IMR-90 (cell line): ENCODE results near the gene NT5DC3. TPM values are rescaled to one million over a fixed set of nuclear protein-coding genes. Genes with fewer than 3 reads are reported as not detected.

Experiments used
- ATAC-seq: fragments of 200-7000 bp; cut with Tn5 transposase; 2 replicates; pipeline ENCODE4 v1.9.1; 2020; ENCODE audit warnings: low read depth, mild to moderate bottlenecking, moderate library complexity
- BruUV-seq: library from RNA; stranded (reverse); fragments of 400-500 nt; replicated peaks from 2 replicates; lab custom pipeline; 2021; lab: Mats Ljungman, UMichigan
- CTCF ChIA-PET: fragments of 300-600 bp; formaldehyde crosslinking; extraction: SDS; loops from one replicate; lab custom pipeline; 2021; ENCODE audit warnings: antibody characterized with exemption; lab: Yijun Ruan, JAX
- POLR2A ChIA-PET: fragments of 300-600 bp; sonication (Branson Sonifier 250); formaldehyde crosslinking; loops from one replicate; lab custom pipeline; 2022; ENCODE audit warnings: antibody characterized with exemption; ENCODE audit not compliant: unreplicated experiment; lab: Charles Lee
- DNase-seq: peaks from one replicate; pipeline ENCODE4 v3.0.0; 2013
- H2AFZ ChIP-seq: replicated peaks from 2 replicates; pipeline ENCODE3; 2013; ENCODE audit warnings: low read length, mild to moderate bottlenecking; ENCODE audit not compliant: poor library complexity
- H2AK5ac ChIP-seq: 2 replicates; pipeline ENCODE4 v1.6.1; 2013; ENCODE audit warnings: low read depth, low read length, inconsistent platforms
- H2AK9ac ChIP-seq: replicated peaks from 2 replicates; pipeline ENCODE3; 2013; ENCODE audit warnings: mild to moderate bottlenecking, low read depth, low read length, moderate library complexity; ENCODE audit not compliant: poor library complexity
- H2BK120ac ChIP-seq: 2 replicates; pipeline ENCODE4 v1.6.1; 2013; ENCODE audit warnings: low read depth, low read length, inconsistent platforms
- H2BK15ac ChIP-seq: 3 replicates; pipeline ENCODE4 v1.6.1; 2013; ENCODE audit warnings: low read depth, low read length, inconsistent platforms
- H2BK20ac ChIP-seq: 2 replicates; pipeline ENCODE4 v1.6.1; 2013; ENCODE audit warnings: low read depth, mild to moderate bottlenecking, inconsistent platforms, low read length, moderate library complexity
- H2BK5ac ChIP-seq: 2 replicates; pipeline ENCODE4 v1.6.1; 2013; ENCODE audit warnings: mild to moderate bottlenecking, low read depth, low read length, inconsistent platforms; ENCODE audit not compliant: poor library complexity, severe bottlenecking
- H3K14ac ChIP-seq: replicated peaks from 2 replicates; pipeline ENCODE4 v1.6.1; 2013; ENCODE audit warnings: low read depth, low read length, inconsistent platforms
- H3K18ac ChIP-seq: 2 replicates; pipeline ENCODE4 v1.6.1; 2013; ENCODE audit warnings: low read depth, low read length, control low read depth
- H3K23ac ChIP-seq: 2 replicates; pipeline ENCODE4 v1.6.1; 2013; ENCODE audit warnings: low read depth, low read length, inconsistent platforms
- H3K27ac ChIP-seq: 2 replicates; pipeline ENCODE4 v1.5.1; 2013; ENCODE audit warnings: mild to moderate bottlenecking, control low read depth, low read length; ENCODE audit not compliant: insufficient read depth
- H3K27me3 ChIP-seq: 2 replicates; pipeline ENCODE4 v1.6.1; 2013; ENCODE audit warnings: low read length; ENCODE audit not compliant: control insufficient read depth, insufficient read depth
- H3K36me3 ChIP-seq: 2 replicates; pipeline ENCODE4 v1.6.1; 2013; ENCODE audit warnings: low read length, mixed read lengths; ENCODE audit not compliant: control insufficient read depth, insufficient read depth
- H3K4ac ChIP-seq: 2 replicates; pipeline ENCODE4 v1.6.1; 2013; ENCODE audit warnings: low read depth, low read length, inconsistent platforms
- H3K4me1 ChIP-seq: 2 replicates; pipeline ENCODE4 v1.6.1; 2013; ENCODE audit warnings: low read length, mixed read lengths; ENCODE audit not compliant: control insufficient read depth, insufficient read depth
- H3K4me2 ChIP-seq: 2 replicates; pipeline ENCODE4 v1.6.1; 2013; ENCODE audit warnings: low read depth, mild to moderate bottlenecking, control low read depth, low read length, moderate library complexity
- H3K4me3 ChIP-seq: 2 replicates; pipeline ENCODE4 v1.5.1; 2013; ENCODE audit warnings: low read depth, mild to moderate bottlenecking, control low read depth, low read length, moderate library complexity; ENCODE audit not compliant: insufficient read depth
- H3K56ac ChIP-seq: 2 replicates; pipeline ENCODE4 v1.6.1; 2013; ENCODE audit warnings: low read length, inconsistent platforms; ENCODE audit not compliant: insufficient read depth; ENCODE audit errors: extremely low read depth
- H3K79me1 ChIP-seq, 2 experiments: 2 replicates each; pipeline ENCODE4 v1.6.1; 2013; ENCODE audit warnings: low read length in 2 of 2, inconsistent platforms in 1 of 2, low read depth in 1 of 2
- H3K9ac ChIP-seq: 2 replicates; pipeline ENCODE4 v1.6.1; 2013; ENCODE audit warnings: low read depth, low read length, control low read depth
- H3K9me1 ChIP-seq: 2 replicates; pipeline ENCODE4 v1.6.1; 2013; ENCODE audit warnings: low read length, inconsistent platforms; ENCODE audit not compliant: insufficient read depth
- H3K9me3 ChIP-seq: 2 replicates; pipeline ENCODE4 v1.6.1; 2013; ENCODE audit warnings: low read length; ENCODE audit not compliant: control insufficient read depth, insufficient read depth
- H4K20me1 ChIP-seq: 2 replicates; pipeline ENCODE4 v1.6.1; 2013; ENCODE audit warnings: low read length, inconsistent platforms; ENCODE audit not compliant: insufficient read depth
- H4K5ac ChIP-seq: 2 replicates; pipeline ENCODE4 v1.6.1; 2013; ENCODE audit warnings: mild to moderate bottlenecking, low read depth, low read length, control low read depth
- H4K8ac ChIP-seq, 2 experiments: 2 replicates each; pipeline ENCODE4 v1.6.1; 2013; ENCODE audit warnings: low read depth in 2 of 2, low read length in 2 of 2, control low read depth in 1 of 2, inconsistent platforms in 1 of 2
- H4K91ac ChIP-seq: 2 replicates; pipeline ENCODE4 v1.6.1; 2013; ENCODE audit warnings: low read depth, low read length, inconsistent platforms; ENCODE audit not compliant: insufficient read depth
- CEBPB ChIP-seq: IDR thresholded peaks from 2 replicates; pipeline ENCODE4 v1.6.1; 2012; ENCODE audit warnings: low read depth, low read length, improper control_type of control experiment
- FOS ChIP-seq: fragments of 150-350 bp; IDR thresholded peaks from 2 replicates; pipeline ENCODE4 v1.6.1; 2016; ENCODE audit warnings: low read depth, low read length
- MAFK ChIP-seq: IDR thresholded peaks from 2 replicates; pipeline ENCODE4 v1.6.1; 2012; ENCODE audit warnings: low read depth, low read length, improper control_type of control experiment
- MAZ ChIP-seq: IDR thresholded peaks from 2 replicates; pipeline ENCODE4 v1.6.1; 2012; ENCODE audit warnings: low read depth, mild to moderate bottlenecking, low read length, improper control_type of control experiment, moderate library complexity, borderline replicate concordance
- NFE2L2 ChIP-seq: fragments of 150-350 bp; IDR thresholded peaks from 2 replicates; pipeline ENCODE4 v1.6.1; 2016; ENCODE audit warnings: low read depth, mild to moderate bottlenecking, low read length
- POLR2A ChIP-seq: IDR thresholded peaks from 2 replicates; pipeline ENCODE4 v1.6.1; 2012; ENCODE audit warnings: mild to moderate bottlenecking, low read depth, low read length
- RAD21 ChIP-seq: IDR thresholded peaks from 2 replicates; pipeline ENCODE4 v1.6.1; 2012; ENCODE audit warnings: low read length, improper control_type of control experiment
- RFX5 ChIP-seq: IDR thresholded peaks from 2 replicates; pipeline ENCODE4 v1.8.0; 2012; ENCODE audit warnings: low read depth, mild to moderate bottlenecking, low read length, moderate library complexity
- SMC3 ChIP-seq: fragments of 150-350 bp; IDR thresholded peaks from 2 replicates; pipeline ENCODE4 v1.6.1; 2016; ENCODE audit warnings: low read depth, mild to moderate bottlenecking, antibody characterized with exemption, low read length, moderate library complexity
- whole genome bisulfite sequencing, 2 experiments: methylation state at CpG; one replicate each; pipeline versions ENCODE4 v1.1.5 to v1.1.7; 2013; ENCODE audit warnings: missing lambda C conversion rate in 2 of 2; ENCODE audit not compliant: insufficient read length in 1 of 2; ENCODE audit errors: extremely low coverage in 2 of 2; 5-methylcytosine and 5-hydroxymethylcytosine counted together
- dilution Hi-C: fragments of 300-500 bp; cut with HindIII; formaldehyde crosslinking; loops from one replicate; pipeline ENCODE4 v1.14.3; 2018; ENCODE audit warnings: low sequenced_read_pairs; ENCODE audit not compliant: unreplicated experiment
- in situ Hi-C: fragments of 300-500 bp; cut with MboI; formaldehyde crosslinking; loops from 3 replicates; pipeline ENCODE4 v1.14.3; 2019; ENCODE audit warnings: low sequenced_read_pairs, inconsistent platforms, mixed read lengths
- intact Hi-C: fragments of 100-400 bp; cut with micrococcal nuclease; formaldehyde crosslinking; loops from 2 replicates; pipeline ENCODE4 v1.10.0; 2022
- polyA plus RNA-seq, 3 experiments: library from polyadenylated mRNA; depleted of rRNA; stranded (reverse); fragments of >200 nt; gene quantifications; 2 replicates each; pipeline ENCODE4 v1.2.3, GENCODE V29; 2012; ENCODE audit warnings: low replicate concordance in 1 of 3
- total RNA-seq: library from RNA; depleted of rRNA; stranded (reverse); fragments of >200 nt; gene quantifications from 2 replicates; pipeline ENCODE4 v1.2.3, GENCODE V29; 2012
- TF ChIP-seq, protein P1 (sequence below): fragments of 150-350 bp; IDR thresholded peaks from 2 replicates; pipeline ENCODE4 v1.6.1; 2017; ENCODE audit warnings: mild to moderate bottlenecking, antibody characterized with exemption, low read length, low read depth
- TF ChIP-seq, protein P2 (sequence below): fragments of 150-350 bp; IDR thresholded peaks from 2 replicates; pipeline ENCODE4 v1.6.1; 2016; ENCODE audit warnings: low read depth, mild to moderate bottlenecking, low read length, moderate library complexity, borderline replicate concordance
- TF ChIP-seq, protein P3 (sequence below): conservative IDR thresholded peaks from 2 replicates; pipeline ENCODE4 v1.5.1; 2012; ENCODE audit warnings: mild to moderate bottlenecking, low read depth, low read length, improper control_type of control experiment

NT5DC3 gene
- total and polyA plus RNA-seq, 2 of the 4 experiments (the other 2 are of a cell fraction), result 7.3 to 17.6 TPM

DNA sequence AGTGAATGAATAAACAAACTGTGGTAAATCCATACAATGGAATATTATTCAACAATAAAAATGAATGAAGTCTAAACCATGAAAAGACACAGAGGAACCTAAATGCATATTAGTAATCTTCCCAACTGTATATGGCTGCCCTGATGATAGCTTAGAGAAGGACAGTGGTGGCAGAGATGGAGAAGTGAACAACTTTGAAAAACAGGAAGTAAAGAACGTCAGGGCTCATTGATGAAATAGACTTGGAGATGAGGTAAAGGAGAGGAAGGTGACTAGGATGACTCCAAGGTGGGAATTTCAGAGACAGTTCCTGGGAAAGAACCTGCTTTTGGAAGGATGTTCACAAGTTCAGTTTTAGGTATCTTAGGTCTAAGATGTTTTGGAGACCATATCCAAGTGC, 36.3 kb upstream of the NT5DC3 start:
- in situ Hi-C loops (no loop called here), intact Hi-C loops (loop anchor here (5.0 to 10.0 kb wide), 2 partner anchors 185 to 418 kb away; partner anchors contain the start of gene HCFC2), dilution Hi-C loops (no loop called here)
- Histone ChIP-seq H2BK15ac (no peak overlapping the region), H2AK9ac (no peak overlapping the region), H3K4me1 (no peaks in the 10 kb centered on the region), H3K9ac (no peak overlapping the region), H2AFZ (no peak overlapping the region), H2AK5ac (no peak overlapping the region), H3K14ac (no peak overlapping the region), H2BK5ac (no peak overlapping the region), H2BK120ac (no peak overlapping the region), H3K9me3 (no peaks in the 10 kb centered on the region), H4K5ac (no peak overlapping the region), H4K91ac (no peak overlapping the region), H3K23ac (no peak overlapping the region), H4K20me1 (no peaks in the 10 kb centered on the region), H3K18ac (no peak overlapping the region), H3K9me1 (no peaks in the 10 kb centered on the region), H4K8ac (no peak overlapping the region), H3K56ac (no peak overlapping the region), H2BK20ac (no peak overlapping the region), H3K36me3 (no peaks in the 10 kb centered on the region), H3K27ac (no peak overlapping the region), H3K4me2 (no peak overlapping the region), H3K4ac (no peak overlapping the region), H3K27me3 (peaks cover 1% of the 10 kb centered on the region), H3K79me1 (no peaks in the 10 kb centered on the region), H3K4me3 (no peak overlapping the region)
- no peak for DNase-seq
- ChIA-PET CTCF (interaction anchor here (0.6 kb wide), 2 partner anchors 11 to 40 kb away, joined by 4 read pairs; no protein-coding TSS in a partner anchor), POLR2A (no interaction called here)
- no peak for ATAC-seq
- TF ChIP-seq MAZ (no peak), RAD21 (no peak), CEBPB (no peak), SMC3 (no peak), NFE2L2 (no peak), POLR2A (no peak), RFX5 (no peak), MAFK (no peak), FOS (no peak)
- TF ChIP-seq, protein P1, sequence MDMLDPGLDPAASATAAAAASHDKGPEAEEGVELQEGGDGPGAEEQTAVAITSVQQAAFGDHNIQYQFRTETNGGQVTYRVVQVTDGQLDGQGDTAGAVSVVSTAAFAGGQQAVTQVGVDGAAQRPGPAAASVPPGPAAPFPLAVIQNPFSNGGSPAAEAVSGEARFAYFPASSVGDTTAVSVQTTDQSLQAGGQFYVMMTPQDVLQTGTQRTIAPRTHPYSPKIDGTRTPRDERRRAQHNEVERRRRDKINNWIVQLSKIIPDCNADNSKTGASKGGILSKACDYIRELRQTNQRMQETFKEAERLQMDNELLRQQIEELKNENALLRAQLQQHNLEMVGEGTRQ, result no peak
- TF ChIP-seq, protein P2, sequence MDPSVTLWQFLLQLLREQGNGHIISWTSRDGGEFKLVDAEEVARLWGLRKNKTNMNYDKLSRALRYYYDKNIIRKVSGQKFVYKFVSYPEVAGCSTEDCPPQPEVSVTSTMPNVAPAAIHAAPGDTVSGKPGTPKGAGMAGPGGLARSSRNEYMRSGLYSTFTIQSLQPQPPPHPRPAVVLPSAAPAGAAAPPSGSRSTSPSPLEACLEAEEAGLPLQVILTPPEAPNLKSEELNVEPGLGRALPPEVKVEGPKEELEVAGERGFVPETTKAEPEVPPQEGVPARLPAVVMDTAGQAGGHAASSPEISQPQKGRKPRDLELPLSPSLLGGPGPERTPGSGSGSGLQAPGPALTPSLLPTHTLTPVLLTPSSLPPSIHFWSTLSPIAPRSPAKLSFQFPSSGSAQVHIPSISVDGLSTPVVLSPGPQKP, result no peak
- TF ChIP-seq, protein P3, sequence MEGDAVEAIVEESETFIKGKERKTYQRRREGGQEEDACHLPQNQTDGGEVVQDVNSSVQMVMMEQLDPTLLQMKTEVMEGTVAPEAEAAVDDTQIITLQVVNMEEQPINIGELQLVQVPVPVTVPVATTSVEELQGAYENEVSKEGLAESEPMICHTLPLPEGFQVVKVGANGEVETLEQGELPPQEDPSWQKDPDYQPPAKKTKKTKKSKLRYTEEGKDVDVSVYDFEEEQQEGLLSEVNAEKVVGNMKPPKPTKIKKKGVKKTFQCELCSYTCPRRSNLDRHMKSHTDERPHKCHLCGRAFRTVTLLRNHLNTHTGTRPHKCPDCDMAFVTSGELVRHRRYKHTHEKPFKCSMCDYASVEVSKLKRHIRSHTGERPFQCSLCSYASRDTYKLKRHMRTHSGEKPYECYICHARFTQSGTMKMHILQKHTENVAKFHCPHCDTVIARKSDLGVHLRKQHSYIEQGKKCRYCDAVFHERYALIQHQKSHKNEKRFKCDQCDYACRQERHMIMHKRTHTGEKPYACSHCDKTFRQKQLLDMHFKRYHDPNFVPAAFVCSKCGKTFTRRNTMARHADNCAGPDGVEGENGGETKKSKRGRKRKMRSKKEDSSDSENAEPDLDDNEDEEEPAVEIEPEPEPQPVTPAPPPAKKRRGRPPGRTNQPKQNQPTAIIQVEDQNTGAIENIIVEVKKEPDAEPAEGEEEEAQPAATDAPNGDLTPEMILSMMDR, result no peak
- no CpG with 5 or more reads among the region's 1 CpG for WGBS, 2 experiments
- no TSS peak for BruUV-seq
